Ishikawa (cell line): ENCODE measurements around the gene RSL1D1.

Experiments used
- CEBPB ChIP-seq: IDR thresholded peaks from 2 replicates; pipeline ENCODE4 v1.6.1; 2012
- CREB1 ChIP-seq: IDR thresholded peaks from 2 replicates; pipeline ENCODE4 v1.6.1; 2012; ENCODE audit warnings: low read depth
- EGR1 ChIP-seq: IDR thresholded peaks from 2 replicates; pipeline ENCODE4 v1.6.1; 2012
- EP300 ChIP-seq: IDR thresholded peaks from 2 replicates; pipeline ENCODE4 v1.6.1; 2012; ENCODE audit warnings: borderline replicate concordance
- FOXM1 ChIP-seq: IDR thresholded peaks from 2 replicates; pipeline ENCODE4 v1.6.1; 2012; ENCODE audit warnings: low read depth, borderline replicate concordance
- MAX ChIP-seq: IDR thresholded peaks from 2 replicates; pipeline ENCODE4 v1.6.1; 2012
- NFIC ChIP-seq: IDR thresholded peaks from 2 replicates; pipeline ENCODE4 v1.6.1; 2012
- RAD21 ChIP-seq: IDR thresholded peaks from 2 replicates; pipeline ENCODE4 v1.6.1; 2012; ENCODE audit warnings: low read depth
- TAF1 ChIP-seq: IDR thresholded peaks from 2 replicates; pipeline ENCODE4 v1.6.1; 2012; ENCODE audit warnings: low read depth, mild to moderate bottlenecking
- TCF12 ChIP-seq: IDR thresholded peaks from 2 replicates; pipeline ENCODE4 v1.6.1; 2012; ENCODE audit warnings: low read depth
- TEAD4 ChIP-seq: IDR thresholded peaks from 2 replicates; pipeline ENCODE4 v1.6.1; 2012
- USF1 ChIP-seq: IDR thresholded peaks from 2 replicates; pipeline ENCODE4 v1.6.1; 2012
- YY1 ChIP-seq: IDR thresholded peaks from 2 replicates; pipeline ENCODE4 v1.6.1; 2012; ENCODE audit warnings: low read depth
- ZBTB7A ChIP-seq: IDR thresholded peaks from 2 replicates; pipeline ENCODE4 v1.6.1; 2012; ENCODE audit warnings: low read depth
- TF ChIP-seq, protein P1 (sequence below): IDR thresholded peaks from 2 replicates; pipeline ENCODE4 v1.6.1; 2012; ENCODE audit warnings: low read depth, mild to moderate bottlenecking

RSL1D1 gene

DNA sequence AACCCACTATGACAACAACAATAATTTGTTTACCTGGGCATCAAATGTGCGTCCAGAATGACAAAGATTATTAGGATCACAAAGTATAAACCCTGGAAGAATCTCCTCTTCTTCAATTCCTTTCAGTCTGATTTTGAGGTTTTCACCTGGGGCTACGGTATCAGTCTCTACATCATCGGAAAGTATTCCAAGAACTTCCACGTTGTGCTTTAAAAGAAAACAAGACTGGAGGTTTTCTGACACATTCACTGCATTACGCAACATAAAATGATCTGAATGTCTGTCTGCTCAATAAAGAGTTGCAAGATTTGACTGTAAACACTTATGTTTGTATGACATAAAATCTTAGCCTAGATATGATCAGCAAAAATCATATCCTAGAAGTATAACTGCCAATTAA is 26.0 kb upstream of the RSL1D1 start:
- no peak for TF ChIP-seq USF1

GRCh38 chr16:11876306-11876705 is 25.0 kb upstream of the RSL1D1 start:
- TF ChIP-seq RAD21 (no peak), CEBPB (no peak), EGR1 (no peak), TAF1 (no peak), NFIC (no peak), TEAD4 (no peak)

DNA sequence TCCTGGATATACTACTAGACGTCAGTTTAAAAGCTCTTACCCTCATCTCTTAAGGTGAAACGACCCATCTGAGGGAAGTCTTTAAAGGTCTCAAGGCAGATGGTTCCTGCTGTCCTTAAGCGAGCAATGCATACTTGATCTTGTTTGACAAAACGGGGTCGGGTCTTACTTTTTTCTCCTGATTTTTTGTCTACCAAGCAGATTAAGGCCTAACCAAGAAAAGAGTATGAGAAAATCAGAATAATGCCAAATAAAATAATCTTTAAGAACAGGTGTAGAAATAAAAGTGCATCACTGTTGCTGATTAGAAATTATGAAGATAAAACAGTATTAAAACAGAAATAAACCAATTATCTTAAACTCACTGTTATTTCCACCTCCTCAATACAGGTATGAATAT is 24.4 kb upstream of the RSL1D1 start:
- TF ChIP-seq YY1: no peak
- TF ChIP-seq TEAD4: no peak
- no peak for TF ChIP-seq RAD21
- TF ChIP-seq TCF12: no peak
- no peak for TF ChIP-seq USF1
- TF ChIP-seq EP300: no peak
- TF ChIP-seq ZBTB7A: no peak
- TF ChIP-seq CREB1: no peak
- no peak for TF ChIP-seq TAF1
- no peak for TF ChIP-seq NFIC
- TF ChIP-seq CEBPB: no peak
- no peak for TF ChIP-seq FOXM1
- TF ChIP-seq EGR1: no peak
- TF ChIP-seq, protein P1, sequence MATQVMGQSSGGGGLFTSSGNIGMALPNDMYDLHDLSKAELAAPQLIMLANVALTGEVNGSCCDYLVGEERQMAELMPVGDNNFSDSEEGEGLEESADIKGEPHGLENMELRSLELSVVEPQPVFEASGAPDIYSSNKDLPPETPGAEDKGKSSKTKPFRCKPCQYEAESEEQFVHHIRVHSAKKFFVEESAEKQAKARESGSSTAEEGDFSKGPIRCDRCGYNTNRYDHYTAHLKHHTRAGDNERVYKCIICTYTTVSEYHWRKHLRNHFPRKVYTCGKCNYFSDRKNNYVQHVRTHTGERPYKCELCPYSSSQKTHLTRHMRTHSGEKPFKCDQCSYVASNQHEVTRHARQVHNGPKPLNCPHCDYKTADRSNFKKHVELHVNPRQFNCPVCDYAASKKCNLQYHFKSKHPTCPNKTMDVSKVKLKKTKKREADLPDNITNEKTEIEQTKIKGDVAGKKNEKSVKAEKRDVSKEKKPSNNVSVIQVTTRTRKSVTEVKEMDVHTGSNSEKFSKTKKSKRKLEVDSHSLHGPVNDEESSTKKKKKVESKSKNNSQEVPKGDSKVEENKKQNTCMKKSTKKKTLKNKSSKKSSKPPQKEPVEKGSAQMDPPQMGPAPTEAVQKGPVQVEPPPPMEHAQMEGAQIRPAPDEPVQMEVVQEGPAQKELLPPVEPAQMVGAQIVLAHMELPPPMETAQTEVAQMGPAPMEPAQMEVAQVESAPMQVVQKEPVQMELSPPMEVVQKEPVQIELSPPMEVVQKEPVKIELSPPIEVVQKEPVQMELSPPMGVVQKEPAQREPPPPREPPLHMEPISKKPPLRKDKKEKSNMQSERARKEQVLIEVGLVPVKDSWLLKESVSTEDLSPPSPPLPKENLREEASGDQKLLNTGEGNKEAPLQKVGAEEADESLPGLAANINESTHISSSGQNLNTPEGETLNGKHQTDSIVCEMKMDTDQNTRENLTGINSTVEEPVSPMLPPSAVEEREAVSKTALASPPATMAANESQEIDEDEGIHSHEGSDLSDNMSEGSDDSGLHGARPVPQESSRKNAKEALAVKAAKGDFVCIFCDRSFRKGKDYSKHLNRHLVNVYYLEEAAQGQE: no peak
- no peak for TF ChIP-seq MAX

GRCh38 chr16:11871193-11871592 is 19.9 kb upstream of the RSL1D1 start:
- TF ChIP-seq TAF1: no peak

DNA sequence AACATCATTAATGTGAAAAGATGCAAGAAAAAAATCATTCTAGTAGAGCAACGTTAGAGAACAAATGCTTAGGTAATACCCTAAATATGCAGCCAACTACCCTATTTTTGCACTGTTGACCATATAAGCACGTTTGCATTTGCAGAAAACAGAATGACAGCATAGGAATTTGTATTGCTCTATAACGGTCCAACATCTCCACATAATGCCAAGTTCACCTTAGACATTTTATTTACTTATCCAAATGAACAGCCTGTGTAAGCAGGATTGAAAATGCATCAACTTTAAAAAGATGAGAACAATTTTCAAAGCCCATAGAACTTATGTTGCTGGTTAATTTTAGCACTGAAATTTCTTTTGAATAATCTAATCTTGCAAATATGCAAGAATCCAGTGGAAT is 19.1 kb upstream of the RSL1D1 start:
- TF ChIP-seq USF1: no peak

DNA sequence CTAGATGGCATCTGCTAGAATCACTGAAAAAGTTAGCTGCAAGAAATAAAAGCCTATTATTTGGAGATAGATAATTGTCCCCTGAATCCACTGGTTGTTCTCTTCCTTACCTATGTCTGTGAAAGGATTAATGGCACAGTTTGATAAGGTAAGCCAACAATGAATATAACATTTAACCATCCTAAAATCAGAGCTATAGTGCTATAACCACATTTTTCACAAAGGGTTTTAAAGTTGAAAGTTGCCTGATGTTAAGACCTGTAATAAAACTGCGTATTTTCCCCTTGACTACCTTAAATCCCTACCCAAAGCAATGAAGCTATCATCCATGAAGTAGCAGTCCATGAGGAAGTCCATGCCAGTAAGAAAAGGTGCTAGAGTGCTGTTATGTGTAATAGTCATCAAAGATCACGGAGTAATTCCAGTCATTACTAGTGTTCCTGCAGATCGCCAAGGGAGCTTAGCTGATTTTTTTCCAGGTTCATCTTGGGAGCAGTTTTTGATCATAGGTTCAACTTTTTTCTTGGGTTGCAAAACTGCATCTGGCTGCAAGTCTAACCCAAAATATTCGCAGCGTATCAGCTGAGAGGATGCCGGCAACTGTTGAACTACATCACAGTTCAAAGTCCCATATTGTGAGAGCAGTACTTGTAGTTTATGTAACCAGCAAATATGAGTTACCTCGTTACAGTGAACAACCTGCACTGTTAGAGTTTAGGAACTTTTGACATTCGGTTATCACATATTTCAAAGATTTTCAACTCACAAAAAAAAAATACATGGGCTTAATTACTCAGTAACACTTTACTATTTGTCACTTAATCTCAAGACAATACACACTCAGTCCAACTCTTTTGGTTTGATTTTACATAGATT is 18.2 kb upstream of the RSL1D1 start:
- TF ChIP-seq YY1: no peak
- TF ChIP-seq, protein P1: no peak
- TF ChIP-seq MAX: no peak

DNA sequence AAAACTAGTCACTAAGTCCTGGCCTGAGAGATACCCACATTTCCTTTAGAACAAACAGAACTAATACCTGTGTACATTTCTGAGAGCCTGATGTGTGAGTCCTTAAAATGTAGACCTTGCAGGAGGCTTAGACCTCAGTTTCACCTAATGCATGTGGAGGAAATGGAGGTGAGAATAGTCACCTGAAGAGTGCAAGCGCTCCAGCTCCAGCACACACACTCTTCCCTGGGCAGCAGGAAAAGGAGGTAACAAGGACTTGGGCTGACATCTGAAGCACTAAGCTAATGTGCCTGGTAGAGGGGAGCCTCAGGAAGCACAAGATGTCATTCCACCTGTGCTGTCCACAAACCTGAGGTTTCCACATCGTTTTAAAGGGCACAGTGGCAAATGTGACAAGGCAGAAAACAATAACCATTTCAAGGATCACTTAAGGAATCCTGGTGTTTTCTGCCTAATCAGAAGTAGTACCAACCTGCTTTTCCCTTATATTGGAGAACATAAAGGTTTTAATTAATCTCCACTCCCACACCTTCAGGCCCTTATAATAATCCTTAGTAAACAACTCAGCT is 17.2 kb upstream of the RSL1D1 start:
- TF ChIP-seq USF1 (no peak), TEAD4 (no peak), CREB1 (no peak), EGR1 (no peak), CEBPB (no peak), RAD21 (no peak), ZBTB7A (no peak), MAX (no peak), TCF12 (no peak), YY1 (no peak)
